ENCODE data around the gene ACBD4. TPM values are rescaled to one million over a fixed set of nuclear protein-coding genes. Genes with fewer than 3 reads are reported as not detected.
A peak's percentile ranks its signal among the peaks of the same experiment; 100 is the strongest.

Gene ACBD4
- total and polyA plus RNA-seq, 2 of the 13 experiments (the other 11 are each of a cell fraction or from before 2014, with no cell fraction given): 16.1 to 26.9 TPM

GRCh38 chr17:45135192-45135977, at the start of gene ACBD4 (continued):
- TF ChIP-seq FOXP1 (IDR thresholded peaks at IDR 0.05) (no peak), FOXP1 (CRISPR knock-in tag; IDR thresholded peaks at IDR 0.05) (peak; percentile 38), RARA (CRISPR knock-in tag; IDR thresholded peaks at IDR 0.05) (peak; percentile 51), POGZ (CRISPR knock-in tag; IDR thresholded peaks at IDR 0.05) (peak; percentile 94), KMT2B (CRISPR knock-in tag; IDR thresholded peaks at IDR 0.05) (peak; percentile 68; the same call in 1 of the 2 replicates), RFX5 (IDR thresholded peaks at IDR 0.05; ENCODE audit: low read depth, low read length) (peak; percentile 63), SETDB1 (CRISPR knock-in tag; IDR thresholded peaks at IDR 0.05; ENCODE audit: borderline replicate concordance) (no peak), ZNF446 (CRISPR knock-in tag; IDR thresholded peaks at IDR 0.05) (peak; percentile 97), ZNF142 (CRISPR knock-in tag; IDR thresholded peaks at IDR 0.05) (peak; percentile 67; the same call in 1 of the 2 replicates), ASH2L (IDR thresholded peaks at IDR 0.05; ENCODE audit: insufficient read length, low read depth, low read length) (peak; percentile 75), ZFP82 (CRISPR knock-in tag; IDR thresholded peaks at IDR 0.05; ENCODE audit: borderline replicate concordance) (peak; percentile 96), GATAD1 (CRISPR knock-in tag; IDR thresholded peaks at IDR 0.05) (peak; percentile 82), MTA1 (CRISPR knock-in tag; IDR thresholded peaks at IDR 0.05; ENCODE audit: borderline replicate concordance) (peak; percentile 74; the same call in 1 of the 2 replicates), ZNF768 (CRISPR knock-in tag; IDR thresholded peaks at IDR 0.05) (peak; percentile 77; the same call in 1 of the 2 replicates), ZC3H13 (CRISPR knock-in tag; IDR thresholded peaks at IDR 0.05) (peak; percentile 71; the same call in 1 of the 2 replicates), EP300 (IDR thresholded peaks at IDR 0.05; ENCODE audit: low read depth in 2 of 2, low read length in 2 of 2) (peak in 1 of 2 experiments; percentile 41; a peak in 2 of 4 replicates), EP300 (CRISPR knock-in tag; IDR thresholded peaks at IDR 0.05; ENCODE audit: borderline replicate concordance) (peak; percentile 64; the same call in 1 of the 2 replicates), ZNF784 (CRISPR knock-in tag; IDR thresholded peaks at IDR 0.05; ENCODE audit: borderline replicate concordance) (peak; percentile 94), CEBPG (CRISPR knock-in tag; IDR thresholded peaks at IDR 0.05) (peak; percentile 85), ZNF280B (CRISPR knock-in tag; IDR thresholded peaks at IDR 0.05; ENCODE audit: borderline replicate concordance) (peak; percentile 83), SAFB2 (CRISPR knock-in tag; IDR thresholded peaks at IDR 0.05; ENCODE audit: borderline replicate concordance, low read depth) (peak; percentile 79), DNMT3B (CRISPR knock-in tag; conservative IDR thresholded peaks at IDR 0.05) (peak; percentile 29; the same call in 1 of the 2 replicates), CAMTA2 (CRISPR knock-in tag; IDR thresholded peaks at IDR 0.05; ENCODE audit: borderline replicate concordance) (no peak; the same call in 1 of the 2 replicates)
